Ramos (cell line): ENCODE data around the gene MID1.

Source experiments
- in situ Hi-C: fragments of 300-500 bp; cut with MboI; formaldehyde crosslinking; loops from one replicate; pipeline ENCODE4 v1.14.3; 2022; ENCODE audit warnings: low sequenced_read_pairs; ENCODE audit not compliant: unreplicated experiment

MID1 gene

DNA sequence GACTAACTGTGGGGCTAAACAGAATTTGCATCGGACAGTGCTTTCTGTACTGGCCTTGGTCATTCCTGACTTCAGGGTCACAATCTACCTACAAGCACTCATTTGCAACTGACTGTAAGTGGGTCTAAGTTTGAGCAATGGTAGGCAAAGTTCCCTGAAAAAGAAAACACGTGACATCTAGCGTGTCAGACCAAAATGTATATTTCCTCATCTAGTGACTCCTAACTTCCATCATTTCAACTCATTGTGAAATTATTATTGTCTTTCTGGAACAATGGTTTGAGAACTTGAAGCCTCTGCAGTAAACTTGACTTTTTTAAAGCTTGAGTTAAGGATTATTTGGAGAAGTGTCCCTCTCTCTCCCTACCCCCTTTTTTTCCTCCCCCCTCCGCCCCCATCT is 113.6 kb downstream of the MID1 start:
- in situ Hi-C loops, result no loop called here

DNA sequence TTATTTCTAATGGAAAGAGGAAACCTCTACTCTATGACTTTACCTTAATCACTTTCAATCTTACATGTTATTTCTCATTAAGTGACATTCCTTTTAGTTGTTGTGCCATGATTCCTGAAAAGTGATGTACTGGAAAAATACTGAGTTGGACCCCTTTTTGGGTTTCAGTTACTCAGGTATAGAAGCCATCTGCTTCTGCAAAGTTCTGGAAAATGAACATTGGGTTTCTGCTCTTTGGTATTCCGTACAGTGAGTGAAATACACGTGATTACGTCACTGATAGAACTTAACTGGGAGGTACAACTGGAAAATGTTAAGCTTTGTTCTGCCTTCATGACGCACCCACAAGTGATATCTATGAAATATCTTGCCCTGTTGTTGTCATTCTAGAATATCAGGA is 114.7 kb downstream of the MID1 start:
- in situ Hi-C loops, result no loop called here

GRCh38 chrX:10502961-10503360 is 117.4 kb downstream of the MID1 start:
- in situ Hi-C loops, result no loop called here

GRCh38 chrX:10501611-10502010 is 118.8 kb downstream of the MID1 start:
- in situ Hi-C loops, result no loop called here

DNA sequence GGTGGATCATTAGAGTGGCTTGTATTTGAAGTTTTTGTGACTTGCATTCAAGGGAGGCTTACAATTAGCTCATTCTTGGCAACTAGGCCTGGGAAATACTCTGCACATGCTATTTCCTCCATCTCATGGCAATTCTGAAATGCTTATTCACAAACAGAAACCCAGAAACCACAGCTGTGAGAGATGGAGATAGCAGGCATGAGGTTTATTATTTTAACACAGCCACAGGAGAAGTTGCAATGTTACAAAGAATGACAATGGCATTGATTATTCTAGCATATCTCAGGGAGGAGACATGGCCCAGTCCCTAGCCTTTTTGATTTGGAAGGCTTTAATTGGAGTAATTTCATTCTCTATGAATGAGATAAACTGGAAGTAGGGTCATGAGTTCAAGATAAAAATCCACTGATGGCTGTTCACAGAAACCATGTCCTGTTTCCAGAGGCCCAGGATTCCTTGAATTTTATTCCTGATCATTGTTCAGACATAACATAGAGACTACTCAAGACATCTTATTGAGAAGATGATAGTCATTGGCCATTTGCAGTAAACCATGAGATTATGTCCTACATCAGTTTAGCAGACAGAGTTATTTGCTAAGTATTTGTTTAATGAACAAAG is 123.9 kb downstream of the MID1 start:
- in situ Hi-C loops, result no loop called here

- in situ Hi-C loops, result no loop called here
These were observed 124.7 kb downstream of the MID1 start for GRCh38 chrX:10495677-10496076.

GRCh38 chrX:10492250-10492649 is 128.1 kb downstream of the MID1 start:
- in situ Hi-C loops, result no loop called here

GRCh38 chrX:10486373-10486772 is 134.0 kb downstream of the MID1 start:
- in situ Hi-C loops, result no loop called here

GRCh38 chrX:10485326-10485725 is 135.1 kb downstream of the MID1 start:
- in situ Hi-C loops, result no loop called here

DNA sequence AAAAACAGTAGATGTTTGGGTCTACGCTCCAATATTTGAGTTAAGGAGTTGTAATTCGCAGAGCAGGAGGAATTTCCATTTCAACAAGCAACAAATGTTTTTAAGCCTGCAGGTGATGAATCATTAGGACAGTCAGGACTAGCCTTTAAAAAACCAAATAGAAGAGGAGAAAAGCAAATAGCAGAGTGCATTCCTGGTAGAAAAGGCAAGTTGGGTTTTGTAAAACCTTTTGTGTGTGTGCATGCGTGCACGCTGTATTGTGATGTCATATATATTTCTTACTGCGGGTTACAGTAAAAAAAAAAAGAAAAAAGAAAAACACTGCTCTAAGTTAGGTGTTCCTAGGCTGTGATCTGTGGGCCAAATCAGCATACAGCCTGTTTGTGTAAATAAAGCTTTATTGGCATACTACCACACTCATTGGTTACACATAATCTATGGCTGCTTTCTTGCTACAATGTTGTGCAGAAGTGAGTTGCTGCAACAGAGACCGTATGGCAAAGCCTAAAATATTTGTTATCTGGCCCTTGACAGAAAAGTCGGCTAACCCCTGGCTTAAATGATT is 135.6 kb downstream of the MID1 start:
- in situ Hi-C loops, result no loop called here

GRCh38 chrX:10483191-10483831 is 137.1 kb downstream of the MID1 start:
- in situ Hi-C loops, result no loop called here

DNA sequence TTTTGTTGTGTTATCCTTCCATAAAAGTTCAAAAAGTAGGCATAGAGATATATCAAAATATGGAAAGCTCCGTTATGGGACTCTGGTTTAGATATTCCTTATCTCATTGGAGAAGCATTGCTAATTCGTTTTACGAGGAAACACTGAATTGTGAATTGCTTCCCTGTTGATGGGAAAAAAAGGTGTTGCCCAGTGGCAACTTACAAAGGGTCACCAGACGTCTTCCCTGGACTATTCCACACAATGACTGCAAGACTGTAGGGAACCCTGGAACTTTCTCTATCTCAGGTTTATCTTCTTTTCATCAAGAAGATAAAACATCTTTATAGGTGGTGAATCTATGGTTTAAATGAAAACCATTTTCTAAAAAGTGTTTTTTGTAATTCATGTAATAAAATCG is 137.7 kb downstream of the MID1 start:
- in situ Hi-C loops, result no loop called here

DNA sequence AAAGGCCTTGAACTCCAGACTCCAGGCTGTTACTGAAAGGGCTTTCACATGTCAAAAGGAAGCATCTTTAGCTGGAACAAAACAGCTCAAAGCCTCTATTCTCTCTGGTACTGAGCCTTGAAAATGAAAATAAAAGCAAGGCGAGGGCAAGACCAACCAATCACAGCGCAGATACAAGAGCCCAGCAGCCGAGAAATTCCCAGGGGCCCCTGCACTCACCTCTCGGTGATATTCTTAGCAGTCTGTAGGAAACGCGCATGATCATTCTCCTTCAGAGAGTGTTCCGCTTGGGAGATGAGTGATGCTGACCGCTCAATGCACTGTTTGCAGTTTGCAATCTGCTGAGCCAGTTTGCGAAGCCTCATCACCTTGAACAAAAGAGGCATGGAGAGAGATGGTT is 138.1 kb downstream of the MID1 start:
- in situ Hi-C loops, result no loop called here

- in situ Hi-C loops, result no loop called here
These were observed 139.5 kb downstream of the MID1 start for GRCh38 chrX:10480861-10481260.

- in situ Hi-C loops, result no loop called here
These were observed 140.9 kb downstream of the MID1 start for GRCh38 chrX:10479508-10479907.

- in situ Hi-C loops, result no loop called here
These were observed 142.9 kb downstream of the MID1 start for GRCh38 chrX:10477525-10477924.

DNA sequence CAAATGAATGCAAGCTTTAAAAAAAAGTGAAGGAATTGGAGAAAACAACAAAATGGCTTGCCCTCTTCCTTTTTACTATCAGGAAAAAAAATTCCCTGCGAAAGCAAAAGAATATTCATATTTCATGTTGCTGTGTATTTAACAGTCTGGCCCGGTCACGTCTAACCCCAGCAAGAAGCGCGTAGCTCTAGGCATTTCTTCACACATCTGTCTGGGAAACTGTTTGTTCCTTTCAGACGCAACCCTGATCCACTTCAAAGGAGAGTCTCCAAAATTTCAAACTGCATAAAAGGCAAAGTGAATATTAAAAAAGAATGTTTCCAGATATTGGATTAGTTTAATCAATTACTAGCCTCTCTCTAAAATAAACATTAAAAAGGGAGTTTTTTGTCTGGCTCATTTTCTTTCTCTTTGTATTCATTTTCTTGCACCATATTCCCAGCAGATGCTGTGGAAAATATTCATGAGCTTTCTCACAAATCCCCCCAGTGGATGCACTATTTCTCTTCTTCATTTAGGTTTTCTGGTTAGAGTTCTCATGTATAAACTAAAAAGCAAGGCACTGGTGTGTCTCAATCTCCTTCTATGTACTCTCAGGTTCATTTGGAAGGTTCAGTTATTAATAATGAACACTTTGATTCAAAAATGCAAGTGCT is 145.3 kb downstream of the MID1 start:
- in situ Hi-C loops, result no loop called here

- in situ Hi-C loops, result no loop called here
These were observed 145.9 kb downstream of the MID1 start for GRCh38 chrX:10474510-10474909.

- in situ Hi-C loops, result no loop called here
These were observed 149.0 kb downstream of the MID1 start for GRCh38 chrX:10471418-10471817.

DNA sequence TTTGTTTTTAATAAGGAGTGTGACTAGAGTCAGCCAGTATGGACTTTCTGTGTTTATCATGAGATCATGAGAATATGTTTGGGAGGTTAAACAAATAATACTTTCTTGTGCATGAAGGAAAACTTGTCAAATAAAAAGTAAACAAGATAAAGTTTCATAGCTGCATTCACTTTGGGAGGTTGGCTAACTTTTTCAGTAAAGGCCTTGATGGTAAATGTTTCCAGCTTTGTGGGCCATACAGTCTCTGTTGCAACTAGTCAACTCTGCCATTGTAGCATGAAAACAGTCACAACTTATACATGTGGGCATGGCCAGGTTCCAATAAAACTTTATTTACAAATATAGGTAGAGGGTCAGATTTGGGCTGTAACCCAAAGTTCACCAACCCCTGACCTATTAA is 150.4 kb downstream of the MID1 start:
- in situ Hi-C loops, result no loop called here

DNA sequence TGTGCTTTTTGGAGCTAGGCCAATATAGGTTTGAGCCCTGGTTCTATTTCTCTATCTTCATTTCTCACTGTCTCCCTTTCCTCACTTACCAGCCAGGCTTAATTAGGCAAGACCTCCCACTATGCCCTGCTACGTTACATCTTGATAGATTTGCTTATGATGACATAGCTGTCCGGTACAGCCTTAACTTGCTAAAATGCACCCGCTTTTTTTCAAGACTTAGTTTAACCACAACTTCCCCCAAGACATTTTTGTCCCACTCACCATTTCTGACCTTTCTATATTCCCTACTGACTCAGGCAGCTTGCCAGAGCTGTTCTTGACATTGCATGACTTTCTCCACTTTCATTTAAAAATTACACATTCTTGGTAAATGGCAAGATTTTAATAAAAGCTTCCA is 152.6 kb downstream of the MID1 start:
- in situ Hi-C loops, result no loop called here

DNA sequence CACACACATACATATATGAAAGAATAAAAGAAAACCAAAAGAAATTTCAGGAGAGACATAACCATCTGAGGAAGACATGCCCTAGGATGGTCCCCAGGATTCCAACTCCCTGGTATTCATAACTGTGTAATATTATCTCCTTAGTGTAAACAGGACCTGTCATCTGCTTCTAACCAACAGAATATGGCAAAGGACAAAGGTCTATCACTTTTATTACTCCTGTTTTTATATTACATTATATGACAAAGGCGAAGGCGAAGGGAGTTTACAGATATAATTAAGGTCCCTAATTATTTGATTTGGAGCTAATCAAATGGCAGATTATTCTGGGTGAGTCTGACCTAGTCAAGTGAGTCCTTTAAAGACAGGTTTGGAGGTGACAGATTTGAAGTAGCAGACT is 155.1 kb downstream of the MID1 start:
- in situ Hi-C loops, result no loop called here
